GM23338 (cell line): Measurements from ENCODE around the gene WDR45B.

Experiments used
- CREB1 ChIP-seq: fragments of 250-450 bp; sonication (Bioruptor Pico); IDR thresholded peaks from 2 replicates; pipeline ENCODE4 v1.5.0; 2020; ENCODE audit warnings: low read depth, mild to moderate bottlenecking, moderate library complexity
- CTCF ChIP-seq, 2 experiments: fragments of 200-600 bp in 1 of 2; sonication (generic) in 1 of 2; conservative IDR thresholded peaks; 2 replicates each; pipeline versions ENCODE4 v1.5.1 to v1.6.1; 2016 to 2017; ENCODE audit warnings: antibody characterized with exemption in 2 of 2, low read depth in 2 of 2, mild to moderate bottlenecking in 2 of 2, moderate library complexity in 1 of 2
- ETS1 ChIP-seq: IDR thresholded peaks from 2 replicates; pipeline ENCODE4 v1.6.1; 2016; ENCODE audit warnings: antibody characterized with exemption
- EZH2 ChIP-seq: fragments of 200-600 bp; sonication (generic); IDR thresholded peaks from one replicate; pipeline ENCODE4 v1.8.0; 2017; ENCODE audit warnings: antibody characterized with exemption, mild to moderate bottlenecking, low read depth; ENCODE audit not compliant: unreplicated experiment
- EZH2phosphoT487 ChIP-seq: fragments of 200-600 bp; sonication (generic); IDR thresholded peaks from one replicate; pipeline ENCODE4 v1.8.1; 2018; ENCODE audit warnings: antibody characterized with exemption; ENCODE audit not compliant: unreplicated experiment
- JUNB ChIP-seq: IDR thresholded peaks from one replicate; pipeline ENCODE4 v1.6.1; 2016; ENCODE audit warnings: antibody characterized with exemption; ENCODE audit not compliant: unreplicated experiment
- NANOG ChIP-seq: IDR thresholded peaks from 2 replicates; pipeline ENCODE4 v1.6.1; 2016; ENCODE audit warnings: antibody characterized with exemption, borderline replicate concordance
- POLR2AphosphoS5 ChIP-seq: IDR thresholded peaks from 2 replicates; pipeline ENCODE4 v1.6.1; 2016; ENCODE audit warnings: antibody characterized with exemption, low read depth
- REST ChIP-seq: IDR thresholded peaks from one replicate; pipeline ENCODE4 v1.6.1; 2018; ENCODE audit warnings: antibody characterized with exemption; ENCODE audit not compliant: unreplicated experiment
- STAT1 ChIP-seq: IDR thresholded peaks from one replicate; pipeline ENCODE4 v1.6.1; 2016; ENCODE audit warnings: antibody characterized with exemption; ENCODE audit not compliant: unreplicated experiment
- ZNF114 ChIP-seq: fragments of 250-450 bp; sonication (Bioruptor Pico); IDR thresholded peaks from 2 replicates; pipeline ENCODE4 v1.5.0; 2020; ENCODE audit warnings: mild to moderate bottlenecking, moderate library complexity
- ZNF462 ChIP-seq: fragments of 250-450 bp; sonication (Bioruptor Pico); IDR thresholded peaks from 2 replicates; pipeline ENCODE4 v1.5.0; 2020; ENCODE audit warnings: mild to moderate bottlenecking, moderate library complexity

GRCh38 chr17:82687871-82688270, 39.6 kb upstream of the WDR45B start:
- TF ChIP-seq CTCF (conservative IDR thresholded peaks at IDR 0.05; ENCODE audit: low read depth in 2 of 2) (no peak), EZH2phosphoT487 (no peak), EZH2 (no peak), REST (no peak), POLR2AphosphoS5 (no peak), JUNB (no peak), ZNF114 (CRISPR knock-in tag) (no peak), ETS1 (no peak), STAT1 (no peak), CREB1 (CRISPR knock-in tag) (no peak), ZNF462 (CRISPR knock-in tag) (no peak), NANOG (no peak)
